Effector CD4-positive, alpha-beta T cell (primary cell): ENCODE data around the gene RRAGD.
"Not testable (repeated sequence)": the region's sequence is repeated elsewhere in the genome, so short reads cannot be mapped to it uniquely, and the experiment has no call there.

Experiments
- DNase-seq: peaks from one replicate; pipeline ENCODE4 v3.0.0-alpha.2; 2020

Gene RRAGD

DNA sequence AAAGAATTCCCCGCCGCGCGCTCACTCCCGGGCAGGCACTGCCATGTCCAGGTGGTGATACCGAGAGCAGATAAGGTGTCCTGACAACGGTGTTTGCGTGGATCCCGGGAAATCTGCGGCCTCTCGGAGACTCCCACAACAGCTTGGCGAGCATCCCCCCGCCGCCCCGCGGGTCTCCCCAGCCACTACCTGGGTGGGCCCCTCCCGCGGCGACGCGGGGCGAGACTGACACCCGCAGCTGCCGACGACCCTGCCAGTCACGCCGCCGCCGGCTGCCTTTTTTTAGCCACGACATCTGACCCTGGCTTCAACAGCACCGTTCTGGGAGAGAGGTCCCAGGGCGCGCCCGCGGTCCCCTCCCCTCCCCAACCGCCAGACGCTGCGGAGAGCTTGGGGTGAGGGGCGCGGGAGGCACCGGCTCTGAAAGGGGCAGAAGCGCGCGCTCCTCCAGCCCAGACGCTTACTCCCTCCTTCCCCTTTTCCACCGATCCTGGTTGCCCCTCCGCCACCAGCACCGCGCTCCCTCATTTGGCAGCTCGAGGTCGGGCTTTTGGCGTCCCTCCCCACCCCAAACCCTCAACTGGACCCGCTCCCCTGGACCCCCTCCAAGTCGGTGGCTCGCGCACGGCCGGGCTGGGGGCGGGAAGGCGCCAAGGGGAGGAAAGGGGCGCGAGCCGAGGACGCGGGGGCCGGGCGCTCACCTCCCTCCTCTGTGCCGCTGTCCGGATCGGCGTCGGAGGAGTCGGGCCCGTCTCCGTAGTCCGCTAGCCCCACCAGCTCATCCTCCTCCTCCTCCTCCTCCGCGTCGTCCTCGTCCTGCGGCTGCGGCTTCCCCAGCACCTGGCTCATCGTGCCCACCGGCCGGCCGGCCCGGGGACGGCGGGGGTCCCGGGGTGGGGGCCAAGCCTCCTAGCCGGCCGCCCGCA, 665 bp downstream of the RRAGD start:
- DNase-seq: no peak

DNA sequence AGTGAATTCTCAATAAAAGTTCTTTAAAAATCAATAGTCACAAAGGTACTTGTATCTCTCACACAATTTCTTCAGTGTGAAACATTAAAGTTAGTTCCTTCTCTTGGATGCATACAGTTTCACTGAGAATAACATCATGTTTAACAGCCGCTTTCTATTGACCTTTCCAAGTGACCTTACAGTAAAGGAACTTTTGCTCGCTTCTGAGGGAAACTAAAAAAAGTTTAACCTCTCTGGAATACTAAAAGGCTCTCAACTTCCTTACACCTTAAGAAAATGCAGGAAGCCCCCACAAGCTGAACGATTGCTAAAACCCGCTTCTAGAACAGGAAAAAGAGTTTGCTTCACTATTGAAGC, 1.3 kb downstream of the RRAGD start:
- DNase-seq: no peak

DNA sequence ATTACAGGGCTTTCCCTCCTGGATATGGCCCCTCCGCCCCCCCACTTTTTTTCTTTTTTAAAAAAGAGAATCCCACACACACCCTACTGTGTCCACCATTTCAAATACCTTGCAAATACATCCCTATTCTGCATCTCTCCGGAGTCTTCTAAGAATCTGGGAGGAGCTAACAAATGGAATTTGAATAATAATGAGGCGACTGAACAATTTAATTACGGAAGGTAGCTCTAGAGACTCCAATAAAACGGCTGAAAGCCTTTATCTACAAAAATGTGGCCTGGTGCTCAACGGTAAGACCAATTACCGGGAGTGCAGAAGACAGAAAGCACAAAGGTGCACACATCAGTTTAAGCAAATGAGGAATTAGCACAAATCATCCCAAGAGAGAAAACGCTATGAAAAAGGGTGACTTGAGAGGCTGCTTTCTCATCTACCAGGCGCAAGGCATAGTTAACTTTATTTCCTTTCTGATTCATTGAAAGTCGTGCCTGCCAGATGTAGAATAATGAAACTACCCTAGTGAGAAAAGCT, 1.8 kb downstream of the RRAGD start:
- DNase-seq: no peak

DNA sequence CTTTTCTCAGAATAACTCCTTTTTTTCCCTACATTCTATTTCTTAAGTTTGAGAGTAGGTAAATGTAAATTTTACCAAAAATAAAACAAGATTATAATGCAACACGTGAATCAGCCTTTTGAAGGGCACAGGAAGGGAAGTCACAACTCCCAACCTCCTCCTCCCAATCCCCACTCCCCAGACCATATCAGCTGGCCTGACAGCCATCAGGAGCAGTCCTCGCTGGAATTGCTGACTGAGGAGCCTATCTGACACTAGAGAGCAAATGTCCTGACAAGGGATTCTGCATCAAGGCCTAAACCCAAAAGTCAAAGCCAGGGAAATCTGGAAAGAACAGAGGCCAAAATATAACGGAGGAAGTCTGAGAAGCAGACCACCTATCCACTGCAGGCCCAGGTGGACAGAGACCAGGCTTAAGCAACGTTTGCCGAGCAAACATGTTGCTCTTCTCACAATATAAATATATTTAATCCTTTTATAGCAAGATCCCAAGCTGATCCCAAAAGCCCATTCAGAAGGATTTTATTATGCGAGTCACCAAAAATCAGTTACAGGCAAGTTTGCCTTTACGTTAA, 2.5 kb downstream of the RRAGD start:
- no peak for DNase-seq

DNA sequence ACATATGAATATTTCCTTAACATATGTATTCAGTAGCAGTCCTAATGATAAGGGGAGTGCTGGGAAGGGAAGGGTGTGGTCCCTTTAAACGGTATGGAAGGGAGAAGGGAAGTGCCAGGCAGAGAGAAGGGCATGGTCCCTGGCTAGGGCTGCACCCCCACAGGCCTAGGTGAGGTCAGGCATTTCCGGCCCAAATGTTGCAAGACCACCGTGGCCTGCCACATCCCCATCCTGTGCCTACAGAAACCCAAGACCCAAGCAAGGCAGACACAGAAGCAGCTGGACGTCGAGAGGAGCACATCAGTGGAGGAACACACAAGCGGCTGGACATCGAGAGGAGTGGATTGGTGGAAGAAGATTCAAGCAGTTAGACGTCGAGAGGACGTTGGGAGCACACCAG, 5.9 kb downstream of the RRAGD start:
- no peak for DNase-seq

DNA sequence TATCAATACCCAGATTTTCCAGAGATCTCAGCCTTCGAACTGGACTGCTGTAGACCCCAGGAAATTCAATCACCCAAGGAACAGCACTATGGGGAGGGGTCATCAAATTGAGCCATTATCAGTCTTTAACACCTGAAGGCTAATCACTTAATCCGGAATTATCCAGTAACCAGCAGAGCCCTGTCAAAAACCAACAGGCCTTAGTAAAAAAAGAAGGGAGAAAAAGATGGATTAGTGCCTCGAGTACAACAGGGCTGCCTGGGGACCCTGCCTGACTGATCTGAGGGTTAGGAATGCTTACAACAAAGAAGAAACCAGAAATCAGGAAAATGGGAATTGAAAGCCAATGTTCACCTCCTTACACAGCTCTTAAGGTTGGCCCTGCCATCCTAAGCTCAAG, 7.6 kb downstream of the RRAGD start:
- DNase-seq: no peak

DNA sequence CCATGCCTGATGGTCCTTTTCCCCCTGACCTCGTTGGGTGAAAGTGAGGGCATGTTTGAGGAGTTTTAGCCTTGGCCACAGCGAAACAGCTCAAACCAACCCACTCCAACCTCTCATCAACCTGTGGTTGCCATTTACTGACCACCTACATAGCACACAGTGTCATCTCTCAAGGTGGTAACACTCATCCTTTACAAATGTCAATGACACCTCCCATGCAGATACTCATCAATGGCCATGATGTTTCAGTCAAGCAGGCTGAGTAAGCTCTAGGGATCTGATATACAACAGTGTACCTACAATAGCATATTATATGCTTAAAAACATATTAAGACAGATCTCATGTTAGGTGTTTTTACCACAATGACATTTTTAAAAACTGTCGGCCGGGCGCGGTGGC, 9.3 kb downstream of the RRAGD start:
- DNase-seq: no peak

DNA sequence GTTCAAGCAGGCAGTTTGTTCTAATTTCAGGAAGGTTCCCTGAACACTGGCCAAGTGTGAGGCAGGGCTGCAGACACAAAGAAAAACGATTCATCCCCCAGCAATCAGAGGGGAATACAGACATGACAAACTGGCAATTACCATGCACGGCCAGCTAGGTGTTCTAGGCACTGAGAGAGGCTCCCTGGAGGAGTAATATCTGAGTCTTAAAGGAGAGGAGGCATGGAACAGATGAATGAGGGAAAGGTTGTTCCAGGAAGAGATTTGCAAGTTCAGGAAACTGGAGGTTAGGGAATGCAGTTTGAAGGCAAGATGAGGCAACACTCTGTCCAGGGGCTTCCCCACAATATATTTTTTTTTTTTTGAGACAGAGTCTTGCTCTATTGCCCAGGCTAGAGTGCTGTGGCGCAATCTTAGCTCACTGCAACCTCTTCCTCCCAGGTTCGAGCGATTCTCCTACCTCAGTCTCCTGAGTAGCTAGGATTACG, 11.1 kb downstream of the RRAGD start:
- no peak for DNase-seq

DNA sequence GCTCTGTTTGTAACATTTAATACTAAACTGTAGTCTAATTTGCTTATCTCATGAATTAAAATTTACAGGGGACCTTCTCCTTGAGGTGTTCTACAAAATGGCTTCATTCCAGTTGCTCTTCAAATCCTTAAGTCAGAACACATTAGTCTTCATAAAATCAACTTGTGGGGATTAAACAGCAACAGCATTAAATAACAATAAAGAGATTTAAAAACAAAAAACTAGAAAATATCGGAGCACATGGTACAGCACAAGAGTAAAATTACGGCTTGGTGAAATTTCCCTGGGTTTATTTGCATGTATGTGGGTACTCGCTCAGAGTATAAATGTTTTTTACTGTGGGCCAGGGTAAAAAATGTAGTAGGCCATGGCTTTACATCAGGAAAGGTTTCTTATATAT, 12.0 kb downstream of the RRAGD start:
- DNase-seq: no peak

DNA sequence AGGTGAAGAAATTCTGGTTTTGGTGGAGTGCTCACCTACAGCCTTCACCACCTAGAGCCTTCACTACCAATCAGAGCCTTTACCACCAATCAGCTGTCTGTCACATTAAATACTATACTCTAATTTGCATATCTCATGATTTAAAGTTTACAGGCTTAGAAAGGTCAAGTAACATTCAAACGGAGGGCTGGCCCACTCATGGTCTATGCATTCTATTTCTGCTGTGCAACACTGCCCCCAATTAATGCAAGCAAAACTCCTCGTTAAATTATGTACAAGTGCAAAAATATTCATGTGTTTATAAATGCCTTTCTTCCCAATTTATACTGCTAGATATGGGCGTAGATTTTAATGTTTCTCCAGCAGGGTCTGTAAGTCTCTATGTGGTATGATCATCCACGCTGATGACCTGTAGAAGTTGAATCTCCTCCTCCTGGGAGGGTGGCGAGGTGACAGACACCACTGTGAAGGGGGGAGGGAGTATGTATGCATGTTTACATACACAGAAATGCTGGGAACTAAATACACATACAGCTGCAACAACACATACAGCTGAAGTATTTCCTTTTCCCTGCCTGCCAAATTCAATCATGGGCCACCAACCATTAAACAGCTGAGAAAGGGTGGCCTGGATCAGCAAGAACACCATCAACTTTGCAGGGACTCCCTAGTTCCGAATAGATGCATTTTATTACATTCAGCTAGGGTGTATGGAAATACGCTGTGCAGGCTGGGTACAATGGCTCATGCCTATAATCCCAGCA, 13.1 kb downstream of the RRAGD start:
- DNase-seq: no peak

DNA sequence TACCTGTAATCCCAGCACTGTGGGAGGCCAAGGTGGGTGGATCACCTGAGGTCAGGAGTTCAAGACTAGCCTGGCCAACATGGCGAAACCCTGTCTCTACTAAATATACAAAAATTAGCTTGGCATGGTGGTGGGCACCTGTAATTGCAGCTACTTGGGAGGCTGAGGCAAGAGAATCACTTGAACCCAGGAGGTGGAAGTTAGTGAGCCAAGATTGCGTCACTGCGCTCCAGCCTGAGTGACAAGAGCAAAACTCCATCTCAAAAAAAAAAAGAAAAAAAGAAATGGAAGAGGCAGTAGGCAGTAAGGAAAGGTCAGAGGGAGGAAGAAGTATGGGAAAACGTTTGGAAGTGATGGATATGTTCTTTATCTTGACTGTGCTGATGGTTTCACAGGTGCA, 14.2 kb downstream of the RRAGD start:
- not testable (repeated sequence) for DNase-seq

DNA sequence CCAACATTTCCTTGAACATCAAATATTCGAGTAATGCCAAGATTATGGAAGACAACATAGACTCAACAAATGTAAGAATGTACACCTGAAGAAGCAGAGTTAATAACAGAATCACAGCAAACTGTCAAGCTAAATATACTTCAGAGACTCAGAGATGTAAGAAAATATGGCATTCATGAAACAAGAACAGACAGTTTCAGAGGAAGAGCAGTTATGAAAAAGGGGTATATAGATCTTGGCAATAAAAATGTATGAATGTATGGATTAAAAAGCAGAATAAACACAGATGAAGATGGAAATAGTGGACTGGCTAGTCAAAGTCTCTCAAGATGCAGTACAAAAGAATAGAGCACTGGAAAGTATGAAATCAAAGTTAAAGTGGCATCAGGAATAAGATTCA, 18.4 kb downstream of the RRAGD start:
- no peak for DNase-seq

DNA sequence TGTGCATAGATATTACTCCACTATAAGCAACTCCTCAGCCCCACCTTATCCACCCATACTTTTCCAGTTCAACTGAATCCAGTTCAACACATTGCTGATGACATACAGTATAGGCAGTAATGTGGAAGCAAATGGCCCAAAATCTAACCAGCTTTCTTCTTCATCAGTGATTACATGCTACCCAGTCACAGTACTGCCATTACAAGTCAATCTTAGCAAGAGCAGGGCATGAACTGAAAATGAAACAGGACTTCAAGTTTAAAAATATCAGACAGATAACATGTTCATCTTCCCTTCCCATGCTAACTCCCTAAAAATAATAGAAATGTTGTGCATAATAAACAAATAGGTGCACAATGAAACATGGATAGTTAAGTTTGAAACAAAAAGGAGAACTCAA, 19.2 kb downstream of the RRAGD start:
- DNase-seq: no peak

DNA sequence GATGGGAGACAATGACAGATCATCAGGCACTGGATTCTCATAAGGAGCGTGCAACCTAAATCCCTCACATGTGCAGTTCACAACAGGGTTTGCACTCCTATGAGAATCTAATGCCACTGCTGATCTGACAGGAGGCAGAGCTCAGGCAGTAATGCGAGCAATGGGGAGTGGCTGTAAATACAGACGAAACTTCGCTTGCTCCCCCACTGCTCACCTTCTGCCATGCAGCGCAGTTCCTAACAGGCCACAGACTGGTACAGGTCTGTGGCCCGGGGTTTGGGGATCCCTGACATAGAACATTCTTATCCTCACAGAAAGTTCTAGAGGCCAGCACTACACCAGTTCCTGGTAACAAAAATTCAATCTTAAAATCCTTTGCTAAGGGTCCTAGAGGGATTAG, 23.2 kb downstream of the RRAGD start:
- DNase-seq: no peak

DNA sequence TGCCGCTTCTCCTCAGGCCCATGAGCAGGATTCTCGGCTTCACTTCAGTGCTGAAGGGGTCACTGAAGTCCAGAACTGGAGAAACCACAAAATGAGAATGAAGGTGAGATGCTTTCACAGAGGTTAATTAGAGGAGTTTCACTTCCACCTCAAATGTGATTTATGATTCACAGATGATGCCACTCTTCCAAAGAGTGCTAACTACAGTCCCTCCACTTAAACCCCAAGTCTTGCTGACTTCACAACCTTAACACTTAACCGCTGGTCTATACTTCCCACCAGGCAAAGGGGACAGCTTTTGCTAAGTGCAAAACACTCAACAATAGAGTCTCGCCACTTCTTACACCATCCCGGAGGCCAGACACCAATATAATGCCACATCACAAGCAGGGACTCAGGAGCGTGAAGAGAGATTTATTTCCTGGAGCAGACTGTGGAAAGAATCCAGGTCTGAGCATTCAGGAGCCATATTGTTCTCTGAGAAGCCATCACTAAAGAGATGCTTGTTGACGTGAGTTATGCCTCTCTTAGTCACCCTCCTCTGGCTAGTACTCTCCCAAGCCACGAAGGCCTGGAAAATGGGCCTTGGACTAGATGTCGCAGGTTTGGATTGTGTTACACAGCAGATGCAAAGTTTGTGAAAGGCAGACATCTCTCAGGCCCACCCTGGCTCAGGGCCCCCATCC, 24.4 kb downstream of the RRAGD start:
- no peak for DNase-seq

DNA sequence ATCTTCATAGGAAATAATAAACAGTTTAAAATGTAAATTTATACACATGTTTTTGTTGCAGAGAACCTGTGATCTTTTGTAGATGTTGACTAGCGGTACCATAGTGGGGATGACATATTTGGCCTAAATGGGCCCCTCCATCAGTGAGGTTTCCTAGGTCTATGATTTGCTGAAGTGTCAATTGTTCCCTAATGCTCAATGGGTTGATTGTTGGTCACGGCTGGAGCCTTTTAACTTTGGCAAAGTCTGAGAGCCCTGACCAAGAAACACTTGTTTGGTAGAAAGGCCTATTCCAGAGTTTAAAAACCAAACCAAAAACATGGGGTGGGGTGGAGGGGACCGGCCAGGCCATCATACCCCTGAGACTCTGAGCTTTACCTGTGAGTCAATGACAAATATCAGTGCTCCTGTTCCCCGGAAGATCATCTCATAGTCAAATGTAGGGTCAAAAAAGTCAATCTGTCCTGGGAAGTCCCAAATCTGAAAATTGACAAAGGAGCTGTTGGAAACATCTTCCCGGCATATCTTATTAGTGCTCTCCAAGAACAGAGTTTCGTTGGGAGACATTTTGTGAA, 25.1 kb downstream of the RRAGD start:
- DNase-seq: no peak

DNA sequence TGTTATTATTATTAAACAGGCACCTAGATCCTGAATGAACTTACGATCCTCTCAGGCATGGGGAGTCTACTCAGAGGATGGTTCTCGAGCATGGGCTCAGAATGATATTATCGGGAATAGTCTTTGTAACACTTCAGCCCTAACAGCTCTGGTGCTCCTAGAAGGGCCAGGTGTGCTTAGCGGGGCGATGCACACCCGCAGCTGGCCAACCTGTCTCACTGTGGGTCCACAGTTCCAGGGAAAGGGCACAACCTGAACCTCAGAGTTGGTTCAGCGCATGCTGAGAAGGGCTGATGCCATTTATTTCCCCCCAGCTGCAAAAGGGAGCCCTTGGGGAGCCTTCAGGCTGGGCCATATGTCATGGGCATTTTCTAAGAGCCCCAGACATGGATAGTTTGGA, 26.2 kb downstream of the RRAGD start:
- DNase-seq: no peak

DNA sequence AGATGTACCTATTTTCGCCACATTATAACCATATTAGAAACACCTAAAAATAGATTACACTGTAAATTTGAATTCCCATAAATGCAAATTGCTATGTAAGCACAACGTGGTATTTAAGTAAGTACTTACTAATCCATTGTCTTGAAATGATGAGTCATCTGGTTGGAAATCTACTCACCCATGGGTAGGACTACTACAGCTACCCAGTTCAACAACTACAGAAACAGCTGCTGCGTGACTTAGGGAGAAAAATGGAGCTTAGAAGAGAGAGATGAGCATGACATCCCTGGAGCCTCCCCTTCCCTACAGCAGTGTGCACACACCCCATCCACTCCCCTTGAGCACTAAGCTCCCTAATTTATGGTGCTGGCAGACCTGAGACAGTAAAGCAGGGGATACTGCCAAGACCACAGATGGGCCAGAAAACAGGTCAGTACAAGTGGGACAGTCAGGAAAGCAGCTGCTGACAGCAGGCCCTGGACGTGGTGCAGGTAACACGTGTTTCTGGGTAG, 26.9 kb downstream of the RRAGD start:
- DNase-seq: no peak

DNA sequence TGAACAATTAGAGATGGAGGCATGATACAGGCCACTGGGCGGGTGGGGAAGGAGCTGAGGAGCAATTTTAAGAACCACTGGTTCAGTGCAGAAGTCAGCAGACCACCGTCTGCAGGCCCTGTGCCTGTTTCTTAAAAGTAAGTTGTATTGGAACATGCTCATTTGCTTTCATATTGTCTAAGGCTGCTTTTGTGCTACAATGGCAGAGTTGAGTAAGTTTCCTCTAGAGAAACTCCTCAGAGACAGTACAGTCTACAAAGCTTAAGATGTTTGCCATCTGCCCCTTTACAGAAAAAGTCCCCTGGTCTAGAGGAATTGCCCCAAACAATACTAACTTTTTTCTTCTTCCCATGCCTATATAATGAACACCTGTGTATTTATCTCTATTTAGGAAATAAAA, 31.0 kb downstream of the RRAGD start:
- DNase-seq: no peak

DNA sequence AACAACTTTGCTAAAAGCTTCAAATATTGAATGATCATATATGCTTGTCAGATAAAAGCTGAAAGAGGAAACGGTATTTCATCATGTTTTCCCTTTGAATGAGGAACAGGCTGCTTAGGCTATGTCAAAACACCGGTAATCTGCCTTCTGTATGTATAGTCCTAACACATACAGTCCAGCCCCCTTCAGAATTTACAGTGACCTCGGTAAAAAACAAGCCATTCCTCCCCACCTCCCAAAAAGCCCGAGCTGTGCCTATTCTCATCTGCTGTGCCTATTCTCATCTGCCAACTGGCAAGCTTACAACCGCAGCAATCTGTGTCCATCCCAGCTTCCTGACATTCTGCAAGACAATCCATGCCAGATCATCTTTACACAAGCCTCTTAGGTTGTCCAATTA, 32.8 kb downstream of the RRAGD start:
- no peak for DNase-seq

DNA sequence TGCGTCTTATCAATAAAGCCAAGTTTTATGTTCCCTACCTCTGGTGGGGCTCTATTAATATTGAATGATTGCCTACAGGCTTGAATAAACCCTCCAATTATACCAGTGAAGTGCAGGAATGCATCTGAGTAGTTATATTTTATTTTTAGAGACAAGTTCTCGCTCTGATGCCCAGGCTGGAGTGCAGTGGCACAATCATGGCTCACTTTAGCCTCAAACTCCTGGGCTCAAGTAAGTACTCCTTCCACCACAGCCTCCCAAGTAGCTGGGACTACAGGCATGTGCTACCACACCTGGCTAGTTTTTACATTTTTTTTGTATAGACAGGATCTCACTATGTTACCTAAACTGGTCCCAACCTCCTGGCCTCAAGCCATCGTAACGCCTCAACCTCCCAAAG, 33.4 kb downstream of the RRAGD start:
- no peak for DNase-seq
